Hypothalamus (tissue), 51 donors: ENCODE results near the gene MLPH.

ENCODE experiments used
- DNase-seq, 51 donors: peaks; one replicate each; lab custom pipeline; 2025; lab: John Stamatoyannopoulos, UW

MLPH gene

GRCh38 chr2:237496428-237496827, 9.4 kb downstream of the MLPH start:
- no peak for DNase-seq

DNA sequence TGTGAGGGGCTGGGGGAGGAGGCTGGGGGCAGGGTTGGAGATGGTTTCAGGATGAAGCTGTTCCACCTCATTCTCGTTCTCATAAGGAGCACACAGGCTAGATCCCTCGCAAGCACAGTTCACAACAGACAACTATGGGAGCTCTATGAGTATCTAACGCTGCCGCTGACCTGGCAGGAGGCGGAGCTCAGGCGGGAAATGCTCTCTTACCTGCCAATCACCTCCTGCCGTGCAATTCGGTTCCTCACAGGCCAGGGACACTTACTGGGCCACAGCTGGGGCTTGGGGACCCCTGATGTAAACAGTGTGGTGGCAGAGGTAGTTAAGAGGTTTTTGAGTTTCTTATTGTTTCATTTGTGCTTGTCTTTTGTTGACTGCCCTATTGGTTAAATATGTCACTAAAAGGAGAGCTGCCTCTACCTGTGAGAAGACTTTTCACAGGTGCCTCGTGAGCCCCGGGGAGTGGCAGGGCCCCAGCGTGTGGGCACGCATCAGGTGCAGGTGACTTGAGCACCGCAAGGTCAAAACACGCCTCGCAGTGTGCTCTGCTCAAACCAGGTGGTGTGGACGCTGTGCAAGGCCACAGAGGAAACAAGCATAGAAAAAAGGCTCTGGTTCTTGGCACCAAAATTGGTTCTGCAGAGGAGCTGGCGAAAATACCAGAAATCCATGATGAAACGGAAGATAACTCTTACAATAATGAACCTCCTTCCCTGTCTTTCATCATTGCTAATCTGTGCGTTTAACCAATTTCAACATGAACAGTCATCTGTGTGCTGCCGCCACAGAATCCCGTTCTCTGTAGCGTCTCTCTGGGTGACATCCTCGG, 10.2 kb downstream of the MLPH start:
- DNase-seq = no peak

DNA sequence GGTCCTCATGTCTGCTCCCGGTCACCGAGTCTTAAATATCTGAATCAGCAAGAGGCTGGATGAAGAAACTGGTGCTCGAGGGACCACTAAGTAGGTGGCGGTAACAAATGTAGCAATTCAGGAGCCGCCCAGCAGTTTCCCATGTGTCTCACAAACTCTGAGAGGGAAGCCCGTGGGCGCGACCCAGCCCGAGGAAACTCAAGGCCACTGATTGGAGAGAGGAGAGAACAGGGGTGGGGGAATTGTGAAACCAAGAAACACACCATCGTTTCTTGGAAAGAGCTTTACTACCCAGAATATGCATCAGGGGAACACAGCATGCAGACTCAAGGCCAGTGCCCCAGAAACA, 10.8 kb downstream of the MLPH start:
- no peak for DNase-seq

GRCh38 chr2:237498341-237498740, 11.3 kb downstream of the MLPH start:
- no peak for DNase-seq

DNA sequence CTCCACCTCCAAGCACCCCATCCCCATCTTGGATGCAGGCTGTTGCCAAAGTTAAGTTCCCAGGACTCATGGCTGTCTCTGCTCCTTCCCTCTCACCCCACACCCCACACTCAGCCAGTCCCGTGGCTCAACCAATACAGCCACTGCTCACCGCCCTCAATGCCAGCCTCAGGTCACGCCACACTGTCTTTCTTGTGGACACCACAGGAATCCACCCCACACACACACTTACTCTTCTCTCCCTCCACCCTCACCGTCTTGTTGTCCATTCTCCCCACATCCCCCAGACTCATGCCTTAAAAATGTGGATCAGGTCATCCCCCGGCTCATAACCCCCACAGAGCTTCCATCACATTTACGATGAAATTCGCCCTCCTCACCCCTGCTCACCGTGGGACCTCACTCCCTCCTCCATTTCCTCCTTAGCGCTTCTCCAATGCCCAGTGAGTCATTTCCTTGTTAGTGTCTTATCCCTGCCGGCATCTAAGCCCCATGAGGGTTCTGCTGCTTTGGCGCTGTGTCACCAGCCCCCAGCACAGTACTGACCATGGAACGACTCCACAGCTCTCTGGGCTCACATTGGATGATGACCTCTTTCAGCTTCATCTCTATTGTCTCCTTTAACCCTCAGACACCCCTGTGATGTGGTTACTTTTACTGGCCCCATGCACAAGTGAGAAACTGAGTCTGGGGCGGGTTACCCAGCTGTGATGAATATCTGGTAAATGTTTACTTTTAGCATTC, 13.8 kb downstream of the MLPH start:
- no peak for DNase-seq

DNA sequence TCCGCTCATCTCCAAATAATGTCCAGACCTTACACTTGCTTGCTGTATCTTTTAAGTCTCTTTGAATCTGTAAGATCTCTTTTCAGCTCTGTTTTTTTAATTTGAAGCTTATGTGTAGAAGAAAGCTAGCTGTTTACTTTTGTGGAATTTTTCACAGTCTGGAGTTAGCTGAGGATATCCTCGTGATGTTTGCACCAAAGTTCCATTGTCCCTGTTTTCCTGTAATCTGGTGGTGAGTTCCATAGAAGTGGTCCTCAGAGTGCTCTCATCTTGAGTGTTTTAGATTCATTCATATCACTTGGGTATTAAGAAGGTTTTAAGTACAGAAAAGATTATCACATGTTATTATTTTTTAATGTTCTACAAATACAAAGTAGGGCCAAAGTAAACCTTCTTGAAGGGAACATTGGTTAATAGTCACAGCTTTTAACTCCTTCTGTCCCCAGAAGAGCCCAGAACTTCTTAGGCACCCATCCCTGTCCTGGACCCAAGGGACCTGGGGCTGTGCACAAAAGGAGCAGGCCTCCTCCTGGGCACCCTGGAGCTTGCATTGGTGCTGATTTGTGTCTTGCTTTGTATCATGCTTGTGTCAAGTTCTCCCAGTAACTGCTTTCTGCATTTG, 15.0 kb downstream of the MLPH start:
- no peak for DNase-seq

GRCh38 chr2:237503201-237503600, 16.1 kb downstream of the MLPH start:
- no peak for DNase-seq

- no peak for DNase-seq
These were observed 18.3 kb downstream of the MLPH start for GRCh38 chr2:237505188-237505939.

- DNase-seq = no peak
These were observed 20.5 kb downstream of the MLPH start for GRCh38 chr2:237507512-237507911.

GRCh38 chr2:237508361-237508760, 21.3 kb downstream of the MLPH start:
- no peak for DNase-seq

DNA sequence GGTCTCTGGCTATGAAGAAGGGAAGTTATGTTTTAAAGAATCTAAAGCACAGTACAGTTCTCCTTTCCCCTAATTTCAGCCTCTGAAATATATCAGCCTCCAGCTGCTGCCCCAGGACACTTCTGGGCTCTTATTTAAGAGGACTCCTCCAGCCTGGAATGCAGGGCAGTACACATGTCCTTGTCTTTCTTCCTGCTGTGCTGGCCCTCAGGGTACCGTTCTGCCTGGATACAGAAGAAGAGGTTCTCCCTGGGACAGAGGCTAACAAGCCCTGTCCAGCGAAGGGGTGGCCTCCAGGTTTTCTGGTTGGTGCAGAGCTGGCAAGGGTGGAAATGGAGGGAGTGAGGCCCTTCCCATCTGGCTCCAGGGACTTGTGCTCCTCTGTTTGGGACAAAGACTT, 22.1 kb downstream of the MLPH start:
- DNase-seq = no peak

- DNase-seq = no peak
These were observed 22.9 kb downstream of the MLPH start for GRCh38 chr2:237509905-237510304.

DNA sequence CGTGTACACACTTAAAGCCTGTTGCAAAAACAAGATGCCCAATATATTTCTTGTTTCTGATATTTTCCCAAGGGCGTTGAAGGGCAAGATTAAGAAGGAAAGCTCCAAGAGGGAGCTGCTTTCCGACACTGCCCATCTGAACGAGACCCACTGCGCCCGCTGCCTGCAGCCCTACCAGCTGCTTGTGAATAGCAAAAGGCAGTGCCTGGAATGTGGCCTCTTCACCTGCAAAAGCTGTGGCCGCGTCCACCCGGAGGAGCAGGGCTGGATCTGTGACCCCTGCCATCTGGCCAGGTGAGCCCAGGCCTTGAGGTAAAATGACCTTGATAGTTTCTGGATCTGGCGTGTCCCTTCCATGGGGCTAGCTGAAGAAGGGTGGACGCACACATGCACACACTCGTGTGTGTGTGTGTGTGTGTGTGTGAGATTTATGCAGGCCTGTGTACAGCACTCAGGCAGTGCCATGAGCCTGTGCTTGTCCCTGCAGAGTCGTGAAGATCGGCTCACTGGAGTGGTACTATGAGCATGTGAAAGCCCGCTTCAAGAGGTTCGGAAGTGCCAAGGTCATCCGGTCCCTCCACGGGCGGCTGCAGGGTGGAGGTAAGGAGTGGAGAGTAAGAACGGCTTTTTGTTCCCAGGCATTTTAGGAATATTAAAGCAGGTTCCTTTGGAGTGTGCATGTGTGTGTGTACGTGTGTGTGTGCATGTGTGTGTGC, 23.6 kb downstream of the MLPH start:
- DNase-seq = no peak

- DNase-seq = no peak
These were observed 24.4 kb downstream of the MLPH start for GRCh38 chr2:237511433-237511832.

DNA sequence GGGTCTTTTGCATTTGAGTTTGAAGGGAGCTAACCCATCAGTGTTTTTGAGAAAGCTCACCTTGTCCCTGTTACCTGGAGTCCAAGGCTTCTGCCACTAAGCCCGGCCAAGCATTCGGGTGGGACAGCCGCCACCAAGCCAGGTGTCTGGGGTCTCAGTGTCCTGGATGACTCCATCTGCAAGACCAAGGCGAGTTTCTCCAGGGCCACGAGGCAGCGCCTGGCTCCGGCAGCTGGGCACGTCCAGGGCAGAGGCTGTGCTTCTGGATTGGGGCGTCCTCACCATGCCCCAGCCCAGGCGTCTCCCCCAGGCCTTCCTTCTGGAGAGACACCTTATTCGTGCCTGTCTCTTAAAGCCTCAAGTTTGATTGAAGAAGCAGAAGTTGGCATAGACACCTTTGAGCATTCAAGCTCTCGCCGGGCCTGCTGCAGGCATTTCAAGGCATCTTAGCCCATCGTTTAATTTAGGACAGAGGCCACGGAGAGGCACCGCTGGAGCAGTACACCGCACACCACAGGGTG, 24.9 kb downstream of the MLPH start:
- no peak for DNase-seq

DNA sequence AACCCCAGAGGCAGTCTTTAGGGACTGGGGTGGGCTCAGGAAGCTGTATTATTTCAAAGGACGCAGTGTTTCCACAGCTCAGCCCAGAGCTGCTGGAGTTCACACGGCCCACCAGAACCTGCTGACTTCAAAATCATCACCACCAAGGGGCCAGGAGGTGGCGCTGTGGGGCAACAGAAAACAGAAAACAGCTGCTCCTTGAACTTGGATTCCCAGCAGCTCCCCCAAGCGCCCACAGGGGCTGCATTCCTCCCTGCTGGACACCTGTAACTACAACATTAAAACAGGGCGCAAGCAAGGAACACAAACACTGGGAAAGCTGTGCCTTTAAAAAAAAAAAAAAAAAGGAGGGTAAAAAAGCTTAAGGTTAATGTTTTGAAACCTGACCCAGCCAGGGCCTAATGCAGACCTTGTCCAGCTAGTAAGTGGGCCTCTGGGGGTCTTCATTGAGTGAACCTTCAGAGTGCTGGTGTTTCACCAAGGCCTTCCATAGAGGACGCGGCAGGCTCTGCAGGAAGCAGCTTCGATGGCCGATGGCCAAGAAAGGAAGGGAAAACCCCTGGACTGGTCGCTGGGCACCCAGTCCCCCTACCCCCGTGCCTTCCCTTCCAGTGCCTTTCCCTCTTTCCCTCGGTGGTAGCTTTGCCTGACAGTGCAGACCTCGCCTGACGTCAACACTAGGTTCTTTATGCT, 25.9 kb downstream of the MLPH start:
- peak in 49 of 51 donors; percentile 10 to 87 (median 64) for DNase-seq

GRCh38 chr2:237513693-237514092, 26.6 kb downstream of the MLPH start:
- DNase-seq = no peak

DNA sequence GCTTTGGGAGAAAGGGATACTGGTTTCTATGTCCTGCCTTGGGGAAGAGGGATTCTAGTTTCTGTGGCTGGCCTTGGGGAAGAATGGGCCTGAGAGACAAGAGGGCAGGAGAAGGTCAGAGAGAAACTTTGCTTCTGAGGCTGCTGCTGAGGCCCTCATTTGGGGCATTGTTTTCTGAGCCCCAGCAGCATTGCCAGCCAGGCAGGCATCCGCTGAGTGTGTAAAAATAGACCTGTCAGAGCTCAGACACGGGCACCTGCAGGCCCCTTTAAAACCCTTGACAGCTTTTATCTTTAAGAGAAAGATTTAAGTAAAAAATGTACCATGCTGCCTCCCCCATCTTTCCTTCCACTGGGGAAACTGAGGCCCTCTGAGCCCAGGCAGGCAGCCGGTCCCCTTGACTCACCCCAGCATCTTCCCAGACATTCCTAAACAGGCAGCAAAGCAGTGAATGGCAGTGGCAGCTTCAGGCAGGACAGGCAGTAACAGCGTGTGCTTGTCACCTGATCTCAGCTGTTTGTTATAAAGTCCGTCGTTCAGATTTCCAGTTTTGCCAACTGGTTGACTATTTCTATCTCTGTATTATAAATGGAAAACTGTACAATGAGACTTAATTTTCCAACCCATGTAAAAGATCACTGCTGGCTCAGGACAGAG, 27.6 kb downstream of the MLPH start:
- no peak for DNase-seq

GRCh38 chr2:237515166-237515565, 28.1 kb downstream of the MLPH start:
- no peak for DNase-seq
